Bronchial epithelial cell (primary cell): ENCODE measurements around the gene DNAJB7. TPM values are rescaled to one million over a fixed set of nuclear protein-coding genes. Genes with fewer than 3 reads are reported as not detected.

Source experiments
- DNase-seq: peaks from one replicate; pipeline ENCODE4 v3.0.0-alpha.2; 2010; ENCODE audit warnings: low read depth
- FAIRE-seq: peaks from 2 replicates; lab custom pipeline; 2011; peaks lifted over from hg19 to GRCh38; lab: Jason Lieb, UNC
- H3K27me3 ChIP-seq: 2 replicates; pipeline ENCODE4 v1.5.1; 2011; ENCODE audit warnings: low read length; ENCODE audit not compliant: control insufficient read depth, insufficient read depth
- H3K36me3 ChIP-seq: 2 replicates; pipeline ENCODE4 v1.5.1; 2011; ENCODE audit warnings: low read length; ENCODE audit not compliant: control insufficient read depth, insufficient read depth
- H3K4me3 ChIP-seq: 2 replicates; pipeline ENCODE4 v1.5.1; 2011; ENCODE audit warnings: mild to moderate bottlenecking, low read depth, low read length, control low read depth
- CTCF ChIP-seq: IDR thresholded peaks from 2 replicates; pipeline ENCODE4 v1.5.1; 2011; ENCODE audit warnings: mild to moderate bottlenecking, moderate library complexity, low read length, control low read depth, inconsistent platforms; ENCODE audit not compliant: insufficient read depth, severe bottlenecking
- total RNA-seq: library from RNA; depleted of rRNA; stranded (reverse); fragments of >200 nt; gene quantifications from 2 replicates; pipeline ENCODE4 v1.2.1, GENCODE V29; 2014

DNAJB7 gene
- total RNA-seq: not detected in 2 replicates

- FAIRE-seq: no peak
- no peak for TF ChIP-seq CTCF
Measured at GRCh38 chr22:40862013-40862412, at the start of gene DNAJB7. DNAJB7 (minus strand) TSS chr22:40862113; CDS start chr22:40861994, 119 bp downstream.

GRCh38 chr22:40908895-40909294 is 47.0 kb upstream of the DNAJB7 start:
- no peak for DNase-seq
- Histone ChIP-seq H3K27me3 (no peaks in the 10 kb centered on the region), H3K36me3 (peaks cover 4% of the 10 kb centered on the region), H3K4me3 (no peak overlapping the region)
- no peak for FAIRE-seq
- TF ChIP-seq CTCF: no peak

More at GRCh38 chr22:40862013-40862412, at the start of gene DNAJB7:
- Histone ChIP-seq H3K27me3 (no peaks in the 10 kb centered on the region), H3K4me3 (no peak within 1 kb of the TSS), H3K36me3 (no peaks in the 10 kb centered on the region)
- no peak for DNase-seq

GRCh38 chr22:40904101-40904500 is 42.2 kb upstream of the DNAJB7 start:
- FAIRE-seq (no peak), DNase-seq (peak; percentile 71)
- Histone ChIP-seq H3K36me3 (peaks cover 5% of the 10 kb centered on the region), H3K4me3 (no peak overlapping the region), H3K27me3 (no peaks in the 10 kb centered on the region)
- no peak for TF ChIP-seq CTCF

DNA sequence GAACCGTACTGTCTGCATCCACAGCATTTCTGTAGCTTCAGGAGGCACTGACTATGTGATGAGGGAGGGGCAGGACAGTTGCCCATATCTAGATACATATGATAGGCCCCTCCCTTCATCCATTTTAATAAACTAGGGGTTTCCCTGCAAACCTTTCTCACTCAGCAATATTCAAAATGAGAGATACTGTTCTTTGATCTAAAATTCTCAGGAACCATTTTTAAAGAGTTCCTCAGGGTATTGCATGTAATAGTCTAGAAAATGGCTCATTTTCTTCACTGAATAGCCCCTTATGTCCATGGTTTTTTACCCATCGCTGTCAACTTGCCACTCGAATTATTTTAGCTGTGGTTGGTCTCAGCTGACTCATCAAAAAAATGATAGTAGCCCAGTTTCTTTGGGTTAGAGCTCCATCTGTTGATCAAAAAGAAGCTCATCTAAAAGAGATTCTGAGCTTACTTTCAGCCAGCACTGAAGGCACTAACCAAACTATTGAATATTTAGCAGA is 37.0 kb upstream of the DNAJB7 start:
- Histone ChIP-seq H3K4me3 (no peak overlapping the region), H3K36me3 (peaks cover 1% of the 10 kb centered on the region), H3K27me3 (no peaks in the 10 kb centered on the region)
- DNase-seq (peak; percentile 62), FAIRE-seq (no peak)
- TF ChIP-seq CTCF: peak; percentile 57

GRCh38 chr22:40894417-40894816 is 32.5 kb upstream of the DNAJB7 start:
- Histone ChIP-seq H3K27me3 (no peaks in the 10 kb centered on the region), H3K36me3 (no peaks in the 10 kb centered on the region), H3K4me3 (no peak overlapping the region)
- FAIRE-seq (no peak), DNase-seq (no peak)
- no peak for TF ChIP-seq CTCF

DNA sequence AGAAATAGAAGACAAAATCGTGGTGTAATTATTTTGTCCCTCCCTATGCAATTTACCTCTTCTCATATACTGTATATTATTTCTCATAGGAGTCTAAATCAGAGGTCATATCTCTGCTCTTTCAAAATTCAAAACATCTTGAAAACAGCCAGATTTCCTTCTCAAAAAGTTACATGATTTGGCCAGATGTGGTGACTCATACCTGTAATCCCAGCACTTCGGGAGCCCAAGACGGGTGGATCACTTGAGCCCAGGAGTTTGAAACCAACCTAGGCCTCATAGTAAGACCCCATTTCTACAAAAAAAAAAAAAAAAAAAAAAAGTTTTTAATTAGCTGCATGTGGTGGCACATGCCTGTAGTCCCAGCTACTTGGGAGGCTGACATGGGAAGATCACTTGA is 29.0 kb upstream of the DNAJB7 start:
- no peak for TF ChIP-seq CTCF
- H3K27me3 ChIP-seq: no peaks in the 10 kb centered on the region
- DNase-seq (no peak), FAIRE-seq (no peak)
- H3K36me3 ChIP-seq: no peaks in the 10 kb centered on the region
- H3K4me3 ChIP-seq: no peak overlapping the region
